HG03108 (cell line): Measurements from ENCODE around the gene EAF1.
"Not testable (repeated sequence)": the region's sequence is repeated elsewhere in the genome, so short reads cannot be mapped to it uniquely, and the experiment has no call there.

ENCODE experiments used
- ATAC-seq: cut with Tn5 transposase; IDR thresholded peaks from one replicate; pipeline ENCODE4 v1.9.1; 2021; ENCODE audit warnings: moderate library complexity; ENCODE audit not compliant: unreplicated experiment

EAF1 gene

DNA sequence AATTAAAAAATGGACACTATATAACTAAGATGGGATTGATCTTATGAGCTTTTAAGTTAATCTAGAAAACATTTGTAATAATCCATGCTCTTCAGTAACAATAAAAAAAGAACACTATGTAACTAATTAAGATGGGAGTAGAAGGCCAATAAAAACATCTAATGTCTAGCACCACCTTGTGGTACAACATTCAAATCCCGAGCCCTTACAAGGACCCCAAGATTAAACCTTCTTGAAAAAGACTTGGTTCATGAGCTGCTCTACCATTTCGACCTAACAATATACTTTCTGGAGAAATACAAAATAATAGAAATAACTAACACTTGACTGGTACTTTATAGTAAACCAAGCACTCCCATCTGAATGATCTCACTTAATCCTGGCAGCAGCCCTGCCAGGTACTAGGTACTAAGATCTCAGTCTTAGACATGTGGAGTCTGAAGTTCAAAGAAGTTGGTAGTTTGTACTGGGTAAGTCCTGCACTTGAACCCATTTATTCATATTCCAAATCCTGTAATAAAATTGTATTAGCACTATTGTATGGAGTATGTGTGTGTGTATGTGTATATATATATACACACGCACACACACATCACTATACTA, 21.8 kb upstream of the EAF1 start:
- no peak for ATAC-seq

DNA sequence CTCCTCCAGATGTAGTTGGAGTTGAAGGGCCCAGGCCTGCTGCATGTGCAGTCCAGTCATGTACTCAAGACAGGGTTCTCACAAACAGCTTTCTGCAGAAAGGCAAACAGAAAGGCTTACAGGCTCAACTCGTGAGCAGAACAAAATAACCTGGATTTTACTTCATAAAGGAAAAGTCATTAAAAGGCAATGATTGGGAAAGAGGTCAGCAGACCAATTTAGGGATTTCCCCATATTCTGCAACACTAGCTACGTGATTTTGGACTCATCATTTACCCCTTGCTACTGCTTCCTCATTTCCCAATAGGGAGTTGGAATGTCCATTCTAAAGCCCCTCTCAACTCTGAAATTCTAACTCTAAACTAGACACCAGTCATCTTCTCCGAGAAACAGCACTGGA, 18.2 kb upstream of the EAF1 start:
- ATAC-seq, result no peak

DNA sequence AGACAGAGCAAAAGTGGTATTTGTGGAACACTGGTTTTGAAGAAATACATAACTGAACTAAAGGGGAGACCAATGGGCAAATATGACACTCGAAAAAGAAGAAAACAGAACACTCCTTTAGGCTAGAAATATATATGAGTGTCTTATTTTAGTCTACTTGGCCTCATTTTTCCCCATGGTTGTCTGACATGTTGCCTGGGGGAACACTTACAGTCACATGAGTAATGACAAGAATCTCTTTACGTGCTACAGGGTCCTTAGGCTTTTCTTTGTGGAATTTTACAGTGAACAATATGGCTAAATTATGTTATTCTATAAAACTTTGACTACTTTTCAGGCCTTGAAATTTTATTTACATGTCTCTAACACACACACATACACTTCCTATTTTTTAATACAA, 17.6 kb upstream of the EAF1 start:
- no peak for ATAC-seq

- not testable (repeated sequence) for ATAC-seq
Observed at GRCh38 chr3:15410966-15411365, 16.4 kb upstream of the EAF1 start.

DNA sequence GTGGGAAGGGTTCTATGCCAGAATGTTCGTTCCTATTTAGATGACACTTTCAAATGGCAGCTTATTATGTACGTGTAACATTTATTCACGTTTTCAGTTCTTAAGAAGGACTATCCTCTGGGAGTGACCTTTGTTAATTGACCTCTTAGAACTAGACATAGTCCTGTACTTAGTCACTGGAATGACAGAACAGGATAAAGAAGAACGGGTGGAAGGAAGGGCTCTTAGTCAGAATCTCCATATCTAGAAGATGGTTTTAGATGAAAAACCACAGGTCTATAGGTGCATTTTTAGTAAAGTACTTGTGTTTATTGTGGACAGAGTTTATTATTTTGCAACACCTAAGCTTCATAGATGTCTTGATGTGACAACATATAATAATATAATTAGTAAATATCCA, 6.5 kb upstream of the EAF1 start:
- ATAC-seq, result no peak

- no peak for ATAC-seq
Observed at GRCh38 chr3:15426579-15427118, 749 bp upstream of the EAF1 start.

DNA sequence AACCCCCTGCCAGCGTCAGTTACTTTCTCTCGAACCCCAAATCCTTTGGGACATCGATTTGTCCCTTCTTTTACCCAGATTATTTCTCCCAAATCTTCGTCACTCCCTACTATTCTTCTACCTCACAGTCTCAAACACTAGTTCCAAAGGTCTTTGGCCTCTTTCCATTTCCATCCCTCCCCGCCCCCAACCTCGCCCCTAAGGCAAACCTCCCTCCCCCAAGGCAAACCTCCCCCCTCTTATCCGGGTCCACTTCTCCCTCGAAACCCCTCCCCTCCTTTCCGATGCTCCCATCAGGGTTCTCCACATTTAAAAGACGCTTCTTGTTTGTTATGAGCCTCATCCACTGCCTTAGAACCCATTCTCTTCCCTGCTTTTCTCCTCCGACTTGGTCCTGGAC, 583 bp downstream of the EAF1 start:
- ATAC-seq, result no peak

- ATAC-seq, result no peak
Observed at GRCh38 chr3:15428539-15428938, 1.1 kb downstream of the EAF1 start.

GRCh38 chr3:15429080-15429479, 1.7 kb downstream of the EAF1 start:
- no peak for ATAC-seq

- no peak for ATAC-seq
Observed at GRCh38 chr3:15430624-15431023, 3.2 kb downstream of the EAF1 start.

GRCh38 chr3:15431256-15431837, 3.9 kb downstream of the EAF1 start:
- no peak for ATAC-seq

- ATAC-seq, result no peak
Observed at GRCh38 chr3:15433531-15433930, 6.1 kb downstream of the EAF1 start.

- no peak for ATAC-seq
Observed at GRCh38 chr3:15434756-15435155, 7.4 kb downstream of the EAF1 start.

DNA sequence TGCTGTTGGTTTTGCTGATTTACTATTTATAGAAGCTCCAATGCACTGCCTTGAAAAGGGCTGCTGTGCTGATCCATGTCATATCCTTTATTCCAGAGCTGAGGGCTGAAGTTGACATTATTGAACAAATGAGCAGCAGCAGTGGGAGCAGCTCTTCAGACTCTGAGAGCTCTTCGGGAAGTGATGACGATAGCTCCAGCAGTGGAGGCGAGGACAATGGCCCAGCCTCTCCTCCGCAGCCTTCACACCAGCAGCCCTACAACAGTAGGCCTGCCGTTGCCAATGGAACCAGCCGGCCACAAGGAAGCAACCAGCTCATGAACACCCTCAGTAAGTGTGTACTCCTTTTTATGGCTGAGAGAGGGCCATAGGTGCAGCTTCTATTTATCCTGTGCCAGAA, 8.8 kb downstream of the EAF1 start:
- no peak for ATAC-seq

DNA sequence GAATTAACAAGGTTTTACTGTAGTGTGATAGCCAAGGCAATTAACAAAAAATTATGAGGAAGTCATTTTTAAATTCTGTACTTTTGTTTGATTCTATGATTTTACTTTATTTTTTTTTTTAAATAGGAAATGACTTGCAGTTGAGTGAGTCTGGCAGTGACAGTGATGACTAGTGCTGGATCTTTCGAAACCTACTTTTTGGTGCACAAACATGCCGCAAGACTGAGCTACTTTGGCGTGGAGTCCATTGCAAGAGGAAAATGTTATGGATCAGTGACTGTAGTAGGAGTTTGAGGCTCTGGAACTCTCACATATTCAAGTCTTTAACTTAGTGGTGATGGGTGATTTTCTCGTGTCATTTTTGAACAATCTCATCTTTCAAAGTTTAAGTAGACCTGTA, 11.6 kb downstream of the EAF1 start:
- ATAC-seq, result no peak

DNA sequence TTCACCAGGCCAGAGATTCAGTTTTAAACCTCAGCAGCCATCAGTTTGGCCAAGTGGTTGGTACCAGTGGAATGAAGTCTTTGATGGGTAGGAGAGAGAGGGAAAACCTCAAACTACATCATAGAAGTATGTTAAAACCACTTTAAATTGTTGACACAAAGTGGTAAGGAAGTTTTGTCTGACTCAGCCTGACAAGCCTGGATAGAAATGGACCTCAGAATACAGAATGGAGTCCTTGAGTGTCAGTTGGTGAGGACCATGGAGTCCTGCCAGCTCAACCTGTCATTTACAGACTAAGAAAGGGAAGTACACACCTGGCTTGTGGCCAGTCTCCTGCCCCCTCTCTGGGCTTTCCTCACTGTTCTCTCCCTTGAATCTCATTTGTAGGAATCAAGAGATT, 12.1 kb downstream of the EAF1 start:
- no peak for ATAC-seq

DNA sequence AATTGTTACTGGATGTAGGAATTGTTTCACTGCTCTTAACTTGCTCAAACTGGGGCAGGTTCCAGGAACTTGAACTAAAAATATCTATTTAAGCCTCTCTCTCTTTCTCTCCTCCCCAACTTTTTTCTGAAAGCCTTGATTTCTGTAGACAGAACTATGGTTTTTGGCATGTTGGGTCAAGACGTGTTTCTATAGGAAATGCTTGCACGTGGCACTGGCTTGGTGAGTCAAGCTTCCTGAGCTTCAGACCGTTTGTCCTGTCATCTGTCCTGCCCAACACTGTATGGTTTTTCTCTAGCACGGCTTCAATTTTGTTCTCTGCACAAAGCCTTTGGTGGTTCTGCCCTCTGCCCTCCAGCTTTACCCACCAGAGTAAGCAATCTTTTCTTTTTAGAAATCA, 13.5 kb downstream of the EAF1 start:
- no peak for ATAC-seq

DNA sequence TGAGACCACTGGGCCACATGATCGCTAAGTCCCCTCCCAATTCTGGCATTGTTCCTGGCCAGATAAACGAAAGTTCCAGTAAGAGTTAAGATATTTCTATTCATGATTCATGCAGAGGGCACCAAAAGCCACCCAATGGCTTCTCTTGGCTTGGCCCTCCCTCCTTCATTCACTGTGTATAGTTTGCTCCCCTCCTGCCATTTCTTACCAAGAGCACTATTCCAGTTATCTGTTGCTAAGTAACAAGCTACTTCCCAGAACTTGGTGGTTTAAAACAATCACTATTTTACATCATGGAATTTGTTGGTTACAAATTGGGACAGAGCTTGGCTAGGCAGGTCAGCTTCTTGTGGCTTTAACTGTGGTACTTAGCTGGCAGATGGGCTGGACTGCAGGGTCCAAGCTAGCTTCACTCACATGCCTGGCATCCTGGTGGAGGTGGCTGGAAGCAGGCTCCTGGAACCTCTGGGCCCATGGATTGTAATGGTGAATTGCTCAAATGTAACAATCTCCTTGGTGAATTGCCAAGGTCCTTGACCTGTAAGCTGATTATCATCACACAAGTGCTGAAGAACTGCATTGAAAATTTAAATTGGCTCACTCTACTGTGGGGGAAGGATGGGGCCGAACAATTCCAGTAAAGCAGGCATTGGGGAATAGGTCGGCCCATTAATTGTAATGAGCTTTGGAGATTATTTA, 16.6 kb downstream of the EAF1 start:
- no peak for ATAC-seq

DNA sequence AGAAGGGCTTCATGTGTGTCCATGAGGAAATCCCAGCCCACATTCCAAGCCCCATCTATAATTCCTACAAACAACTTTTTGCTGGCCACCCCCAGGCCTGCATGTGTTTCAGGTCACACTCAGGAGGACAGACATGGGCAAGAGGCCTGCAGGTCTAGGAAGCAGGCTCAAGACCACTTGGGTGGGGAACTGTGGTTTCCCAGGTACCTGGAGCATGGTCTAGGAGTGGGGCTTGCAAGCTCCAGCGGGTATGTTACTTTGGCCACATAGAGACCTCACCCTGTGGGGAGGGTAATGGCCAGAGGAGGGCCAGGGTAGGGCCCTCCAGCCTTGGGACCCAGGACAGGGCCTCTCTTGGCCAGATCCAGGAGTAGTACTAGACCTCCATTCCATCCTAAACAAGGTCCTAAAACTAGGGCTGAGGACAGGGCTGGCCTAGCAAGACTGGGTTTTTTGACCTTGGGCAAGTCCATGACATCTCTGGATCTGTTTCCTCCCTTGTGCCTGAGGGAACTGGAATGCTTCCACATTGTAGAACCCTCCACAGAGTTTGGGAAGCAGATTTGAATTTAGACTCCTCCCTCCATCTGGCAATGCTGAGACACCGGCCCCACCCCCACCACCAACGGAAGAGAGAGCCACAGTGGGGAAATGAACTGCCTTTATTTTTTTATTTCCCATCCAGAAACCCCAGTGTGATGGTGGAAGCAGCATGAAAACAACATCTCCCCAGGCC, 22.3 kb downstream of the EAF1 start:
- ATAC-seq, result no peak

DNA sequence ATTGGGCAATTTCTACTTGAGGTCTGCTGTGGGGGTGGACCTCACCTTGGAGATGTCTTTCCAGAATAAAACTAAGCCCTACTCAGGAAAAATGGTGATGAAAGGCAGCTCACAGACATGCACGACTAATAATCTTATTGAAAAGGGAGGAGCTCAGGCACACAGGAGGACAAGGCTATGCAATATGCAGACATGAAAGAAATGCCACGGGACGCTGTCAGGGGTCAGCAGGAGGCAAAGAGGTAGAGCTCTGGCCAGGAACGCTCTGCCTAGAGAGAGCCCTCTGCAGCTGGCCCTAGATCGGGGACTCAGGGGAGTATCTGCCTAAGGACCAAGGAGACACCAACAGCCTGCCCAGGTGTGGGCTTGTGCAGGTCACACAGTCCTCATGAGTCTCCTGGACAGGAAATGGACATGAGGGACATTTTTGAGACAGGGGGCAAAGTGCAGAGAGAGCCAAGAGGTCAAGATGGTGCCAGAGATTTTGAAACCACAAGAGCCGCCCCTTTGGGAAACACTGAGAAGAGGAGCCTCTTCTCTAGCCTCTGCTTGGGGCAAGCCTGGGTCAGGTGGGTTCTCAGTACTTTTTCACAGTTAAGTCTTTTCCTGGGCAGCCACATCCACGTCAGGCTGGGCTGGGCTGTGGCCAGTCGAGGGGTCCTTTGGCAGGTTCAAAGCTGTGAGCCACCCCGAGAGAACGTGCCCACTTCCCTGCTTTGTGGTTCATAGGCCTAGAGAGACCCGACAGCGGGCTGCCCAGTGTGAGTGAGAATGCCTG, 23.2 kb downstream of the EAF1 start:
- ATAC-seq, result no peak
